WTC11 (cell line): ENCODE results near the gene TET3. TPM values are rescaled to one million over a fixed set of nuclear protein-coding genes. Genes with fewer than 3 reads are reported as not detected.

Experiments used
- ATAC-seq: fragments of 200-7000 bp; cut with Tn5 transposase; 2 replicates; pipeline ENCODE4 v1.10.0; 2021; ENCODE audit warnings: mild to moderate bottlenecking, moderate library complexity
- CTCF ChIA-PET: fragments of 300-600 bp; sonication (Branson Sonifier 250); formaldehyde crosslinking; loops from one replicate; lab custom pipeline; 2021; ENCODE audit warnings: antibody characterized with exemption; lab: Charles Lee
- POLR2A ChIA-PET: fragments of 350-600 bp; sonication (Branson Sonifier 250); formaldehyde crosslinking; loops from one replicate; lab custom pipeline; 2021; ENCODE audit warnings: antibody characterized with exemption; lab: Charles Lee
- DNase-seq: peaks from one replicate; pipeline ENCODE4 v3.0.0; 2021; ENCODE audit warnings: low spot score
- H3K27ac Mint-ChIP-seq: 2 replicates; pipeline ENCODE4 v1.8.0; 2021; ENCODE audit warnings: mixed read lengths
- H3K27me3 Mint-ChIP-seq: 2 replicates; pipeline ENCODE4 v1.8.0; 2021; ENCODE audit warnings: low read depth, mild to moderate bottlenecking, moderate library complexity, mixed read lengths
- H3K36me3 Mint-ChIP-seq: 2 replicates; pipeline ENCODE4 v1.8.0; 2021; ENCODE audit warnings: mixed read lengths
- H3K4me1 Mint-ChIP-seq: 2 replicates; pipeline ENCODE4 v1.8.0; 2022; ENCODE audit warnings: mixed read lengths
- H3K4me3 Mint-ChIP-seq: 2 replicates; pipeline ENCODE4 v1.8.0; 2021; ENCODE audit warnings: mild to moderate bottlenecking, moderate library complexity, mixed read lengths
- H3K9me3 Mint-ChIP-seq: 2 replicates; pipeline ENCODE4 v1.8.0; 2021; ENCODE audit warnings: mixed read lengths
- FOXK1 ChIP-seq: sonication (generic); formaldehyde crosslinking; IDR thresholded peaks from 2 replicates; pipeline ENCODE4 v1.8.0; 2022; ENCODE audit warnings: mild to moderate bottlenecking, moderate library complexity, missing genetic modification reagents
- GABPB1 ChIP-seq: sonication (generic); formaldehyde crosslinking; IDR thresholded peaks from 2 replicates; pipeline ENCODE4 v1.8.1; 2023; ENCODE audit warnings: mild to moderate bottlenecking, missing genetic modification reagents
- GRHL2 ChIP-seq: fragments of 250-450 bp; sonication (Bioruptor Pico); IDR thresholded peaks from 2 replicates; pipeline ENCODE4 v1.8.0; 2022; ENCODE audit warnings: mild to moderate bottlenecking, moderate library complexity; ENCODE audit not compliant: insufficient replicate concordance, severe bottlenecking
- JAZF1 ChIP-seq: fragments of 250-450 bp; sonication (Bioruptor Pico); IDR thresholded peaks from 2 replicates; pipeline ENCODE4 v1.9.0; 2021; ENCODE audit warnings: moderate library complexity, mild to moderate bottlenecking, inconsistent platforms
- NFYB ChIP-seq: sonication (generic); formaldehyde crosslinking; conservative IDR thresholded peaks from 2 replicates; pipeline ENCODE4 v1.8.0; 2022; ENCODE audit warnings: low read depth, missing genetic modification reagents
- NR1H2 ChIP-seq: sonication (generic); formaldehyde crosslinking; IDR thresholded peaks from 2 replicates; pipeline ENCODE4 v1.9.0; 2021; ENCODE audit warnings: mild to moderate bottlenecking, moderate library complexity, missing genetic modification reagents
- SMAD3 ChIP-seq: sonication (generic); formaldehyde crosslinking; IDR thresholded peaks from 2 replicates; pipeline ENCODE4 v1.8.0; 2022; ENCODE audit warnings: missing genetic modification reagents, mild to moderate bottlenecking, borderline replicate concordance
- SMAD4 ChIP-seq: sonication (generic); formaldehyde crosslinking; IDR thresholded peaks from 2 replicates; pipeline ENCODE4 v1.8.0; 2022; ENCODE audit warnings: mild to moderate bottlenecking, missing genetic modification reagents
- SP1 ChIP-seq: sonication (generic); formaldehyde crosslinking; conservative IDR thresholded peaks from 2 replicates; pipeline ENCODE4 v1.8.1; 2022; ENCODE audit warnings: missing genetic modification reagents
- ZNF121 ChIP-seq: sonication (generic); formaldehyde crosslinking; IDR thresholded peaks from 2 replicates; pipeline ENCODE4 v1.8.0; 2023; ENCODE audit warnings: missing genetic modification reagents
- ZNF232 ChIP-seq: sonication (generic); formaldehyde crosslinking; IDR thresholded peaks from 2 replicates; pipeline ENCODE4 v1.8.0; 2022; ENCODE audit warnings: mild to moderate bottlenecking, missing genetic modification reagents
- ZNF317 ChIP-seq: sonication (generic); formaldehyde crosslinking; IDR thresholded peaks from 2 replicates; pipeline ENCODE4 v1.8.1; 2023; ENCODE audit warnings: low read depth, mild to moderate bottlenecking, moderate library complexity, missing genetic modification reagents, borderline replicate concordance
- ZNF416 ChIP-seq: fragments of 250-450 bp; sonication (Bioruptor Pico); IDR thresholded peaks from 2 replicates; pipeline ENCODE4 v1.9.0; 2021; ENCODE audit warnings: mild to moderate bottlenecking, inconsistent platforms
- ZNF423 ChIP-seq: fragments of 250-450 bp; sonication (Bioruptor Pico); IDR thresholded peaks from 2 replicates; pipeline ENCODE4 v2.1.2; 2022; ENCODE audit warnings: mild to moderate bottlenecking, moderate library complexity
- ZNF671 ChIP-seq: fragments of 250-450 bp; sonication (Bioruptor Pico); IDR thresholded peaks from 2 replicates; pipeline ENCODE4 v1.8.0; 2021; ENCODE audit warnings: mild to moderate bottlenecking
- total RNA-seq: library from RNA; stranded (reverse); gene quantifications from 3 replicates; pipeline ENCODE4 v1.2.3, GENCODE V29; 2021
- TF ChIP-seq, protein P1 (sequence below): sonication (generic); formaldehyde crosslinking; IDR thresholded peaks from 2 replicates; pipeline ENCODE4 v1.8.1; 2022; ENCODE audit warnings: mild to moderate bottlenecking, moderate library complexity, missing genetic modification reagents
- TF ChIP-seq, protein P2 (sequence below): fragments of 250-450 bp; sonication (Bioruptor Pico); IDR thresholded peaks from 2 replicates; pipeline ENCODE4 v1.8.0; 2021; ENCODE audit warnings: mild to moderate bottlenecking
- TF ChIP-seq, protein P3 (sequence below): sonication (generic); formaldehyde crosslinking; IDR thresholded peaks from 2 replicates; pipeline ENCODE4 v1.8.1; 2022; ENCODE audit warnings: missing genetic modification reagents, borderline replicate concordance
- TF ChIP-seq, protein P4 (sequence below): sonication (generic); formaldehyde crosslinking; IDR thresholded peaks from 2 replicates; pipeline ENCODE4 v1.8.1; 2022; ENCODE audit warnings: low read depth, mild to moderate bottlenecking, moderate library complexity, missing genetic modification reagents, borderline replicate concordance
- TF ChIP-seq, protein P5 (sequence below): sonication (generic); formaldehyde crosslinking; conservative IDR thresholded peaks from 2 replicates; pipeline ENCODE4 v1.8.1; 2023; ENCODE audit warnings: mild to moderate bottlenecking, low read depth, missing genetic modification reagents, moderate library complexity

TET3 gene
- total RNA-seq, 1 experiment from 2014 or later = 19.3 TPM

DNA sequence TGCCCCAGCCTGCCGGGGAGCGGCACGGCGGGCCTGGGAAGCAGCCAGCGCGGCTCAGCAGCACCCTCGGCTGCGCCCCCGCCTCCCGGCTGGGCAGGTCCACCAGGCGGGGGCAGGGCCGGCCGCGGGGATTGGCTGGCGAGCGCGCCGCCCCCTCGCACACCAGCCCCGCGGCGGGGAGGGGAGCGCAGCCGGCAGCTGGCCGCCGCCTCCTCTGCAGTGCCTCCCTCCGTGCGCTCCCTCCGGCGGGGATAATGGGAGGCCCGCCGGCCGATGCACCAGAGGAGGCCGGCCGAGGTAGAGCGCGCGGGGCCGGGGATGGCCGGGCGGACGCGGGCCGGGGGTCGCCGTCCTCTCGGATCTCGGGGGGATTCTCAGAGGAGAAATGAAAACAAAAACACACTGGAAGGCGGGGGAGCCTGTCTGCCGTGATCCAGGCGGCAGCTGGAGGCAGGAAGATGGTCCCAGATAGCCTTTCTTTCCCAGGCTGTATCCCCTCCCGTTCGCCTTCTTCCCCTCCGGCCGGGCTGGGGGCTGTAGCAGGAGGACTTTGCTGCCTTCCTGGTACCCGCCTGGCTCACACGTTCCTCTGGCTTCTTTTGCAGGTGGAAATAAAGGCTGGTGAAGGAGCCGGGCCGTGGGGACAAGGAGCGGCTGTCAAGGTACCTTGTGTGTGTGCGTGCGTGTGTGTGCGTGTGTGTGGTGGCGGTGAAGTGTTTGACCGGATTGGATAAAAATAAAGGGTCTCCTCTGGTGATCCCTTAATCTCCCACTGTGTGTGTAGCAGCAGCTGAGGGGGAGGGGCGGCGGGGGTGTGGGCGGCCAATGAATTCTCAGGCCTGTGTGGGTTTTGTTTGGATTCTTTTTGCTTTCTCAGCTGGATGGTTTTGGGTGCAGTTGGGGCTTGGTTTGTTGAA lies 18.1 kb downstream of the TET3 start:
- no peak for TF ChIP-seq SMAD4
- 0 out of 2 replicates have a peak, but pooled peaks have one; percentile 40 for TF ChIP-seq SMAD3 (CRISPR knock-in tag)
- TF ChIP-seq SP1 (CRISPR knock-in tag) = peak; percentile 77
- peak; percentile 57 for TF ChIP-seq NFYB
- 0 out of 2 replicates have a peak, but pooled peaks have one; percentile 12 for TF ChIP-seq ZNF121 (CRISPR knock-in tag)
- no peak for TF ChIP-seq ZNF671
- 0 out of 2 replicates have a peak, but pooled peaks have one; percentile 23 for TF ChIP-seq ZNF317 (CRISPR knock-in tag)
- TF ChIP-seq, protein P1, sequence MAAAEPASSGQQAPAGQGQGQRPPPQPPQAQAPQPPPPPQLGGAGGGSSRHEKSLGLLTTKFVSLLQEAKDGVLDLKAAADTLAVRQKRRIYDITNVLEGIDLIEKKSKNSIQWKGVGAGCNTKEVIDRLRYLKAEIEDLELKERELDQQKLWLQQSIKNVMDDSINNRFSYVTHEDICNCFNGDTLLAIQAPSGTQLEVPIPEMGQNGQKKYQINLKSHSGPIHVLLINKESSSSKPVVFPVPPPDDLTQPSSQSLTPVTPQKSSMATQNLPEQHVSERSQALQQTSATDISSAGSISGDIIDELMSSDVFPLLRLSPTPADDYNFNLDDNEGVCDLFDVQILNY (CRISPR knock-in tag) = 0 out of 2 replicates have a peak, but pooled peaks have one; percentile 50
- peak; percentile 57; the same call in 1 of the 2 replicates for TF ChIP-seq FOXK1 (CRISPR knock-in tag)
- TF ChIP-seq ZNF232 (CRISPR knock-in tag) = 0 out of 2 replicates have a peak, but pooled peaks have one; percentile 23
- H3K4me1 Mint-ChIP-seq = peaks cover 76% of the 10 kb centered on the region
- peak overlapping the region; percentile 82 for H3K4me3 Mint-ChIP-seq
- ChIA-PET CTCF (interaction anchor here (0.6 to 2.2 kb wide), 7 partner anchors 10 to 1674 kb away, joined by 3 to 5 read pairs (median 4); no protein-coding TSS in a partner anchor), POLR2A (interaction anchor here (0.6 to 2.2 kb wide), 4 partner anchors 15 to 552 kb away, joined by 3 to 8 read pairs (median 5); partner anchors contain the start of genes DOK1, LOXL3 and MOB1A)
- H3K27me3 Mint-ChIP-seq = no peaks in the 10 kb centered on the region
- H3K9me3 Mint-ChIP-seq = no peaks in the 10 kb centered on the region
- H3K27ac Mint-ChIP-seq = peak overlapping the region; percentile 63
- ATAC-seq (peak; percentile 83), DNase-seq (peak; percentile 84)
- H3K36me3 Mint-ChIP-seq = no peaks in the 10 kb centered on the region

DNA sequence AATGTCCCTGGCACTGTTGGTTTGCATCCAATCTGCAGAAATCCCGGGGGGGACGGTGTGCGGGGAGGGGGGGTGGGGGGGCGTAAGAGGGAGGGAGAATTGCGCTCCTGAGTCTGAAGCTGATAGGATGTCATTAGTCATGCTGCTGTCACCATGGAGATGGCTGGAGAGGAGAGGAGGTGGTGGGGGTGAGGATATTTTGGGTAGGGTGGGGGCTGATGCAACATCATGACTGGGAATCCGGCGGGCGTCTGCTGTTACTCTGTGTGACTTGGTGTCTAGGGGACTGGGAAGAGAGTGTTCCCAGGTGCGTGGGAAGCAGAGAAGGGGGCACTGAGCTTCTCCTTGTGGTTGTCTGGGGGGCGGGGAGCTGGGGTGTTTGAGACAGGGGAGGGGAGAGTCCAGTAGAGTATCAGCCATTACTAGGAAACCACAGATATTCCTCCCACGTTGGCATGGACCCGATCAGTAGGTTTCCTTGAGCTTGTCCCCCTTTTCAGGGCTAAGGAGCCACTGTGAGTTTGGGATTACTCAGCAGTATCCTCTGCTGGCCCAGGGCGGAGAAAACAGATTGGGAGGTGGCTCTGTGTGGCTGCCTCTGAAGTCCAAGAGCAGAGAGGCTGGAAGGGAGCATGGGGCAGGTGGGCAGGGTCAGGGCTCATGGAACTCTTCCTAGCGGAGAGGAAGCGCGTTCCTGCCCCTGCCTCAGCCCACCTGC lies 18.9 kb downstream of the TET3 start:
- no peaks in the 10 kb centered on the region for H3K36me3 Mint-ChIP-seq
- H3K27ac Mint-ChIP-seq = peak overlapping the region; percentile 69
- POLR2A ChIA-PET = interaction anchor here (2.2 kb wide), 1 partner anchor 16 kb away, joined by 5 read pairs; no protein-coding TSS in a partner anchor
- H3K27me3 Mint-ChIP-seq = no peaks in the 10 kb centered on the region
- ATAC-seq (no peak), DNase-seq (no peak)
- CTCF ChIA-PET = interaction anchor here (0.6 to 1.8 kb wide), 7 partner anchors 9 to 1673 kb away, joined by 3 to 5 read pairs (median 4); no protein-coding TSS in a partner anchor
- peak overlapping the region; percentile 82 for H3K4me3 Mint-ChIP-seq
- no peaks in the 10 kb centered on the region for H3K9me3 Mint-ChIP-seq
- H3K4me1 Mint-ChIP-seq = peaks cover 81% of the 10 kb centered on the region
- TF ChIP-seq SP1 (CRISPR knock-in tag) (no peak), NR1H2 (CRISPR knock-in tag) (no peak), GABPB1 (CRISPR knock-in tag) (no peak), SMAD3 (CRISPR knock-in tag) (no peak), ZNF416 (no peak), GRHL2 (CRISPR knock-in tag) (no peak), JAZF1 (CRISPR knock-in tag) (no peak), ZNF423 (CRISPR knock-in tag) (no peak), SMAD4 (no peak)
- TF ChIP-seq, protein P2, sequence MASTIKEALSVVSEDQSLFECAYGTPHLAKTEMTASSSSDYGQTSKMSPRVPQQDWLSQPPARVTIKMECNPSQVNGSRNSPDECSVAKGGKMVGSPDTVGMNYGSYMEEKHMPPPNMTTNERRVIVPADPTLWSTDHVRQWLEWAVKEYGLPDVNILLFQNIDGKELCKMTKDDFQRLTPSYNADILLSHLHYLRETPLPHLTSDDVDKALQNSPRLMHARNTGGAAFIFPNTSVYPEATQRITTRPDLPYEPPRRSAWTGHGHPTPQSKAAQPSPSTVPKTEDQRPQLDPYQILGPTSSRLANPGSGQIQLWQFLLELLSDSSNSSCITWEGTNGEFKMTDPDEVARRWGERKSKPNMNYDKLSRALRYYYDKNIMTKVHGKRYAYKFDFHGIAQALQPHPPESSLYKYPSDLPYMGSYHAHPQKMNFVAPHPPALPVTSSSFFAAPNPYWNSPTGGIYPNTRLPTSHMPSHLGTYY (CRISPR knock-in tag) = no peak
- TF ChIP-seq, protein P3, sequence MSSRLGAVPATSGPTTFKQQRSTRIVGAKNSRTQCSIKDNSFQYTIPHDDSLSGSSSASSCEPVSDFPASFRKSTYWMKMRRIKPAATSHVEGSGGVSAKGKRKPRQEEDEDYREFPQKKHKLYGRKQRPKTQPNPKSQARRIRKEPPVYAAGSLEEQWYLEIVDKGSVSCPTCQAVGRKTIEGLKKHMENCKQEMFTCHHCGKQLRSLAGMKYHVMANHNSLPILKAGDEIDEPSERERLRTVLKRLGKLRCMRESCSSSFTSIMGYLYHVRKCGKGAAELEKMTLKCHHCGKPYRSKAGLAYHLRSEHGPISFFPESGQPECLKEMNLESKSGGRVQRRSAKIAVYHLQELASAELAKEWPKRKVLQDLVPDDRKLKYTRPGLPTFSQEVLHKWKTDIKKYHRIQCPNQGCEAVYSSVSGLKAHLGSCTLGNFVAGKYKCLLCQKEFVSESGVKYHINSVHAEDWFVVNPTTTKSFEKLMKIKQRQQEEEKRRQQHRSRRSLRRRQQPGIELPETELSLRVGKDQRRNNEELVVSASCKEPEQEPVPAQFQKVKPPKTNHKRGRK (CRISPR knock-in tag) = no peak
- TF ChIP-seq, protein P4, sequence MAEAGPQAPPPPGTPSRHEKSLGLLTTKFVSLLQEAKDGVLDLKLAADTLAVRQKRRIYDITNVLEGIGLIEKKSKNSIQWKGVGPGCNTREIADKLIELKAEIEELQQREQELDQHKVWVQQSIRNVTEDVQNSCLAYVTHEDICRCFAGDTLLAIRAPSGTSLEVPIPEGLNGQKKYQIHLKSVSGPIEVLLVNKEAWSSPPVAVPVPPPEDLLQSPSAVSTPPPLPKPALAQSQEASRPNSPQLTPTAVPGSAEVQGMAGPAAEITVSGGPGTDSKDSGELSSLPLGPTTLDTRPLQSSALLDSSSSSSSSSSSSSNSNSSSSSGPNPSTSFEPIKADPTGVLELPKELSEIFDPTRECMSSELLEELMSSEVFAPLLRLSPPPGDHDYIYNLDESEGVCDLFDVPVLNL (CRISPR knock-in tag) = no peak
- TF ChIP-seq, protein P5, sequence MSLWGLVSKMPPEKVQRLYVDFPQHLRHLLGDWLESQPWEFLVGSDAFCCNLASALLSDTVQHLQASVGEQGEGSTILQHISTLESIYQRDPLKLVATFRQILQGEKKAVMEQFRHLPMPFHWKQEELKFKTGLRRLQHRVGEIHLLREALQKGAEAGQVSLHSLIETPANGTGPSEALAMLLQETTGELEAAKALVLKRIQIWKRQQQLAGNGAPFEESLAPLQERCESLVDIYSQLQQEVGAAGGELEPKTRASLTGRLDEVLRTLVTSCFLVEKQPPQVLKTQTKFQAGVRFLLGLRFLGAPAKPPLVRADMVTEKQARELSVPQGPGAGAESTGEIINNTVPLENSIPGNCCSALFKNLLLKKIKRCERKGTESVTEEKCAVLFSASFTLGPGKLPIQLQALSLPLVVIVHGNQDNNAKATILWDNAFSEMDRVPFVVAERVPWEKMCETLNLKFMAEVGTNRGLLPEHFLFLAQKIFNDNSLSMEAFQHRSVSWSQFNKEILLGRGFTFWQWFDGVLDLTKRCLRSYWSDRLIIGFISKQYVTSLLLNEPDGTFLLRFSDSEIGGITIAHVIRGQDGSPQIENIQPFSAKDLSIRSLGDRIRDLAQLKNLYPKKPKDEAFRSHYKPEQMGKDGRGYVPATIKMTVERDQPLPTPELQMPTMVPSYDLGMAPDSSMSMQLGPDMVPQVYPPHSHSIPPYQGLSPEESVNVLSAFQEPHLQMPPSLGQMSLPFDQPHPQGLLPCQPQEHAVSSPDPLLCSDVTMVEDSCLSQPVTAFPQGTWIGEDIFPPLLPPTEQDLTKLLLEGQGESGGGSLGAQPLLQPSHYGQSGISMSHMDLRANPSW (CRISPR knock-in tag) = no peak
